HG03378 (cell line): ENCODE data around the gene REC114.
"Not testable (repeated sequence)": the region's sequence is repeated elsewhere in the genome, so short reads cannot be mapped to it uniquely, and the experiment has no call there.

Source experiments
- ATAC-seq: cut with Tn5 transposase; IDR thresholded peaks from one replicate; pipeline ENCODE4 v1.9.1; 2021; ENCODE audit warnings: mild to moderate bottlenecking, moderate library complexity; ENCODE audit not compliant: unreplicated experiment

The REC114 gene

GRCh38 chr15:73573037-73573436 lies 130.1 kb downstream of the REC114 start:
- ATAC-seq, result no peak

- no peak for ATAC-seq
Measured at GRCh38 chr15:73573572-73573971, 130.6 kb downstream of the REC114 start.

GRCh38 chr15:73575636-73576247 lies 132.8 kb downstream of the REC114 start:
- no peak for ATAC-seq

GRCh38 chr15:73577593-73577992 lies 134.6 kb downstream of the REC114 start:
- ATAC-seq, result not testable (repeated sequence)

- ATAC-seq, result no peak
Measured at GRCh38 chr15:73578026-73578425, 135.1 kb downstream of the REC114 start.

GRCh38 chr15:73582851-73583379 lies 140.0 kb downstream of the REC114 start:
- no peak for ATAC-seq

GRCh38 chr15:73583544-73583943 lies 140.6 kb downstream of the REC114 start:
- no peak for ATAC-seq

GRCh38 chr15:73584699-73585420 lies 141.9 kb downstream of the REC114 start:
- no peak for ATAC-seq

GRCh38 chr15:73585871-73586654 lies 143.1 kb downstream of the REC114 start:
- no peak for ATAC-seq

GRCh38 chr15:73589766-73590165 lies 146.8 kb downstream of the REC114 start:
- ATAC-seq, result no peak

- ATAC-seq, result no peak
Measured at GRCh38 chr15:73590263-73590662, 147.3 kb downstream of the REC114 start.

- no peak for ATAC-seq
Measured at GRCh38 chr15:73593304-73594074, 150.5 kb downstream of the REC114 start.

GRCh38 chr15:73594109-73594508 lies 151.1 kb downstream of the REC114 start:
- no peak for ATAC-seq

GRCh38 chr15:73596174-73596573 lies 153.2 kb downstream of the REC114 start:
- no peak for ATAC-seq

GRCh38 chr15:73597036-73597638 lies 154.2 kb downstream of the REC114 start:
- ATAC-seq, result no peak

GRCh38 chr15:73598530-73599160 lies 155.7 kb downstream of the REC114 start:
- no peak for ATAC-seq

- ATAC-seq, result no peak
Measured at GRCh38 chr15:73599934-73600333, 157.0 kb downstream of the REC114 start.

GRCh38 chr15:73600413-73601335 lies 157.7 kb downstream of the REC114 start:
- no peak for ATAC-seq
